Left colon (tissue), 2 donors: ENCODE data around the gene ATP2B3. TPM values are rescaled to one million over a fixed set of nuclear protein-coding genes. Genes with fewer than 3 reads are reported as not detected.
"Not testable (repeated sequence)": the region's sequence is repeated elsewhere in the genome, so short reads cannot be mapped to it uniquely, and the experiment has no call there.

ENCODE experiments used
- ATAC-seq: fragments of 200-7000 bp; cut with Tn5 transposase; one replicate; pipeline ENCODE4 v1.9.1; 2020; ENCODE audit warnings: mild to moderate bottlenecking, moderate library complexity
- DNase-seq, 2 donors: peaks; one replicate each; pipeline ENCODE4 v3.0.0-alpha.2; 2020
- intact Hi-C, 2 donors: fragments of 100-400 bp; cut with DNase I in 1 of 2; cut with micrococcal nuclease in 1 of 2; formaldehyde crosslinking; loops; one replicate each; pipeline versions ENCODE4 v1.11.2 to v1.14.0; 2022; cut with DNase I, micrococcal nuclease
- total RNA-seq, 2 donors: library from RNA; stranded (reverse); fragmentation: NEBNext Ultra II Directional; extraction: Animal tissue kit (Norgen Biotek cat#: 25700); gene quantifications; one replicate each; pipeline ENCODE4 v1.2.1, GENCODE V29; 2021
- donor health status: DM: no; HTN: no; CAD: no.
- donor health status: DM: yes; HTN: yes; CAD: no.

Gene ATP2B3
- total RNA-seq, 2 donors from 2014 or later = 0.08 to 0.21 TPM

DNA sequence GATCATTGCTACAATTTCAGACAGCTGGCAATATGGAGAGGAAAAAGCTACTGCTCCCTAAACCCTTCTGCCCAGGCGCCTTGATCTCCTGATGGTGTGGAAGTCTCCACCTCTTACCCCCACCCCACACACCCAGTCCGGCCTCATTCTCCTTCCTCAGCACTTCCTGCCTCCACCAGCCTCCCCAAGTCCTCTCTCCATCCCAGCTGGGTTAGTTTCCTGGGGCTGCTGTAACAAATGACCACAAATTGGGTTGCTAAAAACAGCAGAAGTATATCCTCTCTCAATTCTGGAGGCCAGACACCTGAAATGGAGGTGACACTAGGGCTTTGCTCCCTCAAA lies 82.6 kb downstream of the ATP2B3 start:
- no peak for DNase-seq
- peak; percentile 25 for ATAC-seq
- intact Hi-C loops = no loop called here

- no peak for DNase-seq
- ATAC-seq = no peak
- intact Hi-C loops = no loop called here
These were observed 83.5 kb downstream of the ATP2B3 start for GRCh38 chrX:153600921-153601320.

DNA sequence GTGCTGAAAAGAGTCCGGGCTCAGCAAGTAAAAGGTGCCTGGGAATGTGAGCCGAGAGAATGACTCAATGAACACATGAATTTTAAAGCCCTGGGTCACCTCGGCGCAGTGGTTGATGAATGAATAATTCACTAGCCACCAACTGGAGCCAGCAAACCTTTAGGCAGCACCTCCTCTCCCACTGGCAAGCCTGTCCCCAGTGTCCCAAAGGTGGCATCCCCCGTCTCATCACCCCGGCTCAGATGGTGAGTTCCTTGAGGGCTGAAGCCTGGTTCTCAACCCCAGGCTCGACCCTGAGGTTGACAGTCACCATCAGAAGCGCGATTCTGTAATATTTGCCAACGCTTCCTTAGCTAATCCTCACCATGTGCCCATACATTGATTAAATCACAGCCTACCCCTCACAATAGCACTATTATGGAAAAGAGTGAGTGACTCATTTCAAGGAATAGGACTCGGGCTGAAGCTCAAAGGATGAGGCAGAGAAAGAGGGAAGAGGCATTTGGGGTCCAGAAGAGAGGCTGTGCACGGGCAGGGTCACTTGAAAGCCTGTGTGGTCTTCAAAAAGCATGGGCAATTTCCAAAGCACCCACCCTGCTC lies 84.2 kb downstream of the ATP2B3 start:
- ATAC-seq (no peak), DNase-seq (no peak)
- intact Hi-C loops = no loop called here

- intact Hi-C loops = no loop called here
- ATAC-seq (no peak), DNase-seq (no peak)
These were observed 85.2 kb downstream of the ATP2B3 start for GRCh38 chrX:153602601-153603000.

DNA sequence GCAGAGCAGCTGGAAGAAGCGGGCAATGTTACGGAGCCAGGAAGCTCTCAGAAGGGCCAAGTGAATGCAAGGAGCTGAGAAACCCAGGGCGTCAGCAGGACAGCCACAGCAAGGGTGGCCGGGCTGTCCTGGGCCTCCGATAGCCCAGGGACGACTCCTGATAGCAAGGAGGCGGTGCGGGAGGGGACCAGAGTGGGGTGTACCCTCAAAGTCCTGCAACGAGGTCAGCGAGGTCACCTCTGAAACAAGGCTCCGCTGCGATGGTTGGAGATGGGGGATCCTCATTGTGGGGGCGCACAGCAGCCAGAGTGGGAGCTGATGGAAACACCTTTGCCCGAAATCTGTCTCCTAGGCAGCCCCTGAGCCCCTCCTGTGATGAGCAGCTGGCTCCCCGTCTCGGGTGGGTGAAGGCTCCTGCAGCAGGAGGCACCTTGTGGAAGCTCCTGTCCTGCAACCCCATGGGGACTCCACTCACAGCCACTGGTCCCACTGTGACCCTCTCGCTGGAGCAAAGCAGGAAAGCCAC lies 85.8 kb downstream of the ATP2B3 start:
- ATAC-seq (no peak), DNase-seq (no peak)
- intact Hi-C loops = no loop called here

- ATAC-seq, DNase-seq, intact Hi-C loops: not testable (repeated sequence)
These were observed 87.4 kb downstream of the ATP2B3 start for GRCh38 chrX:153604666-153605380.

GRCh38 chrX:153606503-153606902 lies 89.1 kb downstream of the ATP2B3 start:
- intact Hi-C loops = no loop called here
- DNase-seq = no peak
- no peak for ATAC-seq

DNA sequence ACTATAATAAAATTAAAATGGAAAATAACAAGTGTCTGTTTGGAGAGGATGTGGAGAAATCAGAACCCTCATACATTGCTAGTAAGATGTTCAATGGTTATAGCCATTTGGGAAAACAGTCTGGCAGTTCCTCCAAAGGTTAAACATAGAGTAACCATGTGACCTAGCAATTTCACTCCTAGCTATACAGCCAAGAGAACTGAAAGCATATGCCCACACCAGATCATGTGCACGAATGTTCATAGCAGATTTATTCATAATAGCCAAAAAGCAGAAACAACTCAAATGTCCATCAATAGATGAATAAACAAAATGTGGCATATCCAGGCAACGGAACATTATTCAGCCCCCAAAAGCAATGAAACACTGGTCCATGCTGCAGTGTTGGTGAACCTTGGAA lies 90.9 kb downstream of the ATP2B3 start:
- ATAC-seq (no peak), DNase-seq (no peak)
- intact Hi-C loops = no loop called here

DNA sequence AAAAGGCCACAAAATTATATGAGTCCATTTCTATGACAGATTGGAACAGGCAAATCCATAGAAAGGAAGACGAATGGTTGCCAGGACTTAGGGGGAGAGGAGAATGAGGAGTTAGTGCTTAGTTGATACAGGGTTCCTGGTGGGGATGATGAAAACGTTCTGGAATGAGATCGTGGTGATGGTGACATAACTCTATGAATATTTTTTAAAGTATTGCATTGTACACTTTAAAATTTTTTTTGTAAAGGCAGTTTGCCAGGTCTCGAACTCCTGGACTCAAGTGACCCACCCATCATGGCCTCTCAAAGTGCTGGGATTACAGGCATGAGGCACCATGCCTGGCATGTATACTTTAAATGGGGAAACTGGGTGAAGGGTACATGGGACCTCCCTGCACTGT lies 91.4 kb downstream of the ATP2B3 start:
- ATAC-seq (no peak), DNase-seq (no peak)
- intact Hi-C loops = no loop called here

GRCh38 chrX:153609917-153610835 lies 92.7 kb downstream of the ATP2B3 start:
- ATAC-seq (peak; percentile 84), DNase-seq (peak; percentile 46 to 76)
- intact Hi-C loops = no loop called here

- intact Hi-C loops = no loop called here
- DNase-seq (peak in 1 of 2 donors; percentile 10), ATAC-seq (no peak)
These were observed 93.4 kb downstream of the ATP2B3 start for GRCh38 chrX:153610836-153611213.

DNA sequence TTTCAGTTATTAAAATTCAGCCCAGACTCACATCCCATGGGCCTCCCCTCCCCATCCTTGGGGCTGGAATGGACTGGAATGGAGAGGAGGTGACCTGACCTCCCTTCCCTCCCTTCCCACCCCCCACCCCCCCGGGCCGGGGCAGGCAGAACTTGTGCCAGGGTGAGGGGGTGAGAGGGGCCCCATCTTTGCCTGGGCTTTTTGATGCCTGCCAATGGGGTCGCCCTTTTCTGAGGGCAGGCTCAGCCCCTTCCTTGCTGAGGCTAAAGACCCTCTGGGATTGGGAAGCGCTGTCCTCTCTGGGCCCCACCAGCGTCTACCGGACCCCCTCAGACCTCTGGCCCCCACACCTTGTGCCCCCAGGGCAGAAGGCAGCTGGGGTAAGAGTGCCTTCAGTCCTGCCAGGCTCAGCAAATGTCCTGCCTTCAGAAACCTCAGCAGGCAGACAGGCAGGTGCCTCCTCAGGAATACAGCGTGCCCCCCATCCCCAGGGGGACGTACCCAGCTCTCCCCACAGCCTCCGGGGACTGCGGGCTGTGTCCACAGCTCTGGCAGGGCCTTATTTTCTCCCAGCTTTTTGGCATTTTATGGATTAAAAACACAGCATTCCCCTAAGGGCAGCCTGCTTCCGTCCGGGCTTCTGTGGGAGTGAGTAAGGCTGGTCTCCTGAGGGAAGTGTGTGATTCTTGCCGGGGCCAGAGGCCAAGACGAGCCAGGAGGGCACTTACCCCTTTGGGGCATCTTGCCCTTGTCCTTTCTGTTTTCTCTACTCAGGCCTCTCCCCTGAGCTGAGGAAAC lies 94.1 kb downstream of the ATP2B3 start:
- ATAC-seq (no peak), DNase-seq (peak in 1 of 2 donors; percentile 3)

DNA sequence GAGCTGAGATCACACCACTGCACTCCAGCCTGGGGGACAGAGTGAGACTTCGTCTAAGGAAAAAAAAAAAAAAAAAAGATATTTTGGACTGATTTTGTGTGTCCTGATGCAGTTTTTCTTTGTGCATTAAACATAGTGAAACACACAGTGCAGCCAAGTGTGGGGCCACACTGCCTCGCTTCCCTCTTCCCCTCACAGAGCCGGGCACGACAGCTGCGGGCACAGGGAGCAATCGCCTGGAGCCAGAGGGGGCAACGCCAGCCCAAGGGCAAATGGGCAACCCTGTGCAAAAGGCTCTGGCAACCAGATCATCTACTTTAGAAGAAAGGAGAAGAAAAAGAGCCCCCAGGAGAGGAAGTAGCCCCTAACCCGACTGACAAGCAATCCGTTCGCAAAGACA lies 95.0 kb downstream of the ATP2B3 start:
- no peak for DNase-seq
- no peak for ATAC-seq
- intact Hi-C loops = no loop called here

More for the DNA sequence above, 94.1 kb downstream of the ATP2B3 start:
- intact Hi-C loops = no loop called here

GRCh38 chrX:153614818-153615217 lies 97.4 kb downstream of the ATP2B3 start:
- DNase-seq = no peak
- no peak for ATAC-seq
- intact Hi-C loops = no loop called here

- intact Hi-C loops = no loop called here
- DNase-seq (peak in 1 of 2 donors; percentile 1), ATAC-seq (no peak)
These were observed 103.1 kb downstream of the ATP2B3 start for GRCh38 chrX:153620576-153620975.

GRCh38 chrX:153621949-153622598 lies 104.6 kb downstream of the ATP2B3 start:
- intact Hi-C loops = no loop called here
- ATAC-seq (no peak), DNase-seq (peak in 1 of 2 donors; percentile 10)

DNA sequence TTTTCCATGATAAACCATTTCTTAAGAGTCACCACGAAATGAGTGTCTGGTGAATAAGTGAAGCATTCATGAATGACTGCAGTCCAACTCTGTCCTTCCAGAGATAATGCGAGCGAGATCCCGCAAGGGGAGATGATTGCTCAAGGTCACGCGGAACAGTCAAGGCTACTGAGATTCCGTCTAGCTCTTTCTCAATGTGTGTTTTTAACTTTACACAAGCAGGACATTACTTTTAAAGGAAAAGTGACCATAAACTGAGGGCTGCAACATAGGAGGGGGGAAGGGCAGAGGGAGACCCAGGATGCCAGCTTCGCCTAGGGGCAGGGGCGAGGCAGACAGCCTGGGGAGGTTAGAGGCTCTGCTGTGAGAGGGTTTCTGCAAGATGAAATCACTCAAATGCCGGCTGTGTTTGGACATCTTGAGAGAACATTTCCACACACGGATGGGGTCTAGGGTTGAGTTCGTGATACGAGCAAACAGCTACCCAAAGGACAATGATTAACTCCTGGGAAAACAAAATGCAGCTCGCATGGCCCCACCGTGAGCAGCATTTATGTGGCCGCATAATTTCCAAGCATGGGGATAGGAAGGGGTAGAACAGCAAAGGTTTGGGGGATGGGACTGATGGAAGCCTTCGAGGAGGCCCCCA lies 105.3 kb downstream of the ATP2B3 start:
- intact Hi-C loops = no loop called here
- peak in 1 of 2 donors; percentile 9 for DNase-seq
- no peak for ATAC-seq
